Ishikawa (cell line): ENCODE results near the gene PAM.

Source experiments
- CEBPB ChIP-seq: IDR thresholded peaks from 2 replicates; pipeline ENCODE4 v1.6.1; 2012
- CREB1 ChIP-seq: IDR thresholded peaks from 2 replicates; pipeline ENCODE4 v1.6.1; 2012; ENCODE audit warnings: low read depth
- EGR1 ChIP-seq: IDR thresholded peaks from 2 replicates; pipeline ENCODE4 v1.6.1; 2012
- EP300 ChIP-seq: IDR thresholded peaks from 2 replicates; pipeline ENCODE4 v1.6.1; 2012; ENCODE audit warnings: borderline replicate concordance
- FOXM1 ChIP-seq: IDR thresholded peaks from 2 replicates; pipeline ENCODE4 v1.6.1; 2012; ENCODE audit warnings: low read depth, borderline replicate concordance
- MAX ChIP-seq: IDR thresholded peaks from 2 replicates; pipeline ENCODE4 v1.6.1; 2012
- NFIC ChIP-seq: IDR thresholded peaks from 2 replicates; pipeline ENCODE4 v1.6.1; 2012
- RAD21 ChIP-seq: IDR thresholded peaks from 2 replicates; pipeline ENCODE4 v1.6.1; 2012; ENCODE audit warnings: low read depth
- REST ChIP-seq: IDR thresholded peaks from 2 replicates; pipeline ENCODE4 v1.6.1; 2012; ENCODE audit warnings: low read depth, mild to moderate bottlenecking
- TAF1 ChIP-seq: IDR thresholded peaks from 2 replicates; pipeline ENCODE4 v1.6.1; 2012; ENCODE audit warnings: low read depth, mild to moderate bottlenecking
- TCF12 ChIP-seq: IDR thresholded peaks from 2 replicates; pipeline ENCODE4 v1.6.1; 2012; ENCODE audit warnings: low read depth
- TEAD4 ChIP-seq: IDR thresholded peaks from 2 replicates; pipeline ENCODE4 v1.6.1; 2012
- YY1 ChIP-seq: IDR thresholded peaks from 2 replicates; pipeline ENCODE4 v1.6.1; 2012; ENCODE audit warnings: low read depth
- ZBTB7A ChIP-seq: IDR thresholded peaks from 2 replicates; pipeline ENCODE4 v1.6.1; 2012; ENCODE audit warnings: low read depth
- TF ChIP-seq, protein P1 (sequence below): IDR thresholded peaks from 2 replicates; pipeline ENCODE4 v1.6.1; 2012

PAM gene

GRCh38 chr5:102754767-102755431 lies at the start of gene PAM:
TSS of gene PAM (plus strand) at chr5:102755305. CDS start at chr5:102866196, 110,891 bp downstream.
- peak; percentile 63; the same call in 1 of the 2 replicates for TF ChIP-seq MAX
- no peak; the same call in 1 of the 2 replicates for TF ChIP-seq EGR1
- TF ChIP-seq TCF12 = peak; percentile 50; the same call in 1 of the 2 replicates
- peak; percentile 60; the same call in 1 of the 2 replicates for TF ChIP-seq ZBTB7A
- TF ChIP-seq, protein P1, sequence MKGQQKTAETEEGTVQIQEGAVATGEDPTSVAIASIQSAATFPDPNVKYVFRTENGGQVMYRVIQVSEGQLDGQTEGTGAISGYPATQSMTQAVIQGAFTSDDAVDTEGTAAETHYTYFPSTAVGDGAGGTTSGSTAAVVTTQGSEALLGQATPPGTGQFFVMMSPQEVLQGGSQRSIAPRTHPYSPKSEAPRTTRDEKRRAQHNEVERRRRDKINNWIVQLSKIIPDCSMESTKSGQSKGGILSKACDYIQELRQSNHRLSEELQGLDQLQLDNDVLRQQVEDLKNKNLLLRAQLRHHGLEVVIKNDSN = peak; percentile 31; the same call in 1 of the 2 replicates
- no peak; the same call in none of the 2 replicates for TF ChIP-seq TAF1
- peak; percentile 19; the same call in 1 of the 2 replicates for TF ChIP-seq YY1

DNA sequence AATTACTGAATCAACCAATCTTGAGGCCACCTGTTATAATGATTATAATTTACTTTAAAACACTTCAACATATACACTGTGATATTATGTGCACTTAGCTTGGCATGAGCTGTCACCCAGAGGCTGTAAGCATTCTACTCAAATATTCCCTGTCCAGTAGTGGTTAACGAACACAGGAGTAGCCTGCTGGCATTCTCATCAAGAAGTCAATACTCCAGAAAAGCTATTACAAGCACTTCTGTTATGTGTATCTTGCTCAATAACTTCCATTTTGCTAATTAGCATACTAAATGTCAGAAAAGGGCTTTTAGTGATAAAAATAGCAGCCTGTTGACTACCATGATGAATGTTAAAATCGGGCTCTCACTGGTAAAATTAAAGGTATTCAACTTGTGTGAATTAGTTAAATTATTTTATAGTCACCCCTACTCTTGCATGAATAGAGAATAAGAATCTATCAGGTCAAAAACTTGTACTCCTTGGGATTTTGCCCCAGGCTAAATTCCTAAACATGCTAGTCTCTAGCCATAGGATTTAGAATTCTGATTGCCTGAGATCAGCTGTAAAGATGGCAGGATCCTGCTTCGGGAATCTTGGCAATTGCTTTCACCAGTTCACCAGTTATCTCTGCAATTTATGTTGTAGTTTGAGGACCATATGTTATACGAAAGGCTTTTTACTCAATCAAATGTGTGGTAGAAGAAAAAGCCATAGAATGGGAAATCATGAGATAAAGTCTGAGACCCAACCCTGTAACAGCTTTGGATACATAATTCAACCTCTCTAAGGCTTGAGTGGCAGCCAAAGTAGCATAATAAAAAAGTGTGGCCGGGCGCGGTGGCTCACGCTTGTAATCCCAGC lies 43.4 kb upstream of the PAM start:
- TF ChIP-seq EGR1 (no peak), YY1 (no peak), FOXM1 (no peak), TCF12 (no peak), TEAD4 (no peak), MAX (no peak), TAF1 (no peak), CREB1 (no peak), EP300 (no peak)
- TF ChIP-seq, protein P1 = no peak

GRCh38 chr5:102713278-102713677 lies 41.8 kb upstream of the PAM start:
- no peak for TF ChIP-seq EGR1

- no peak for TF ChIP-seq EP300
- peak; percentile 9; the same call in 1 of the 2 replicates for TF ChIP-seq CEBPB
Measured at GRCh38 chr5:102713682-102714231, 41.3 kb upstream of the PAM start.

DNA sequence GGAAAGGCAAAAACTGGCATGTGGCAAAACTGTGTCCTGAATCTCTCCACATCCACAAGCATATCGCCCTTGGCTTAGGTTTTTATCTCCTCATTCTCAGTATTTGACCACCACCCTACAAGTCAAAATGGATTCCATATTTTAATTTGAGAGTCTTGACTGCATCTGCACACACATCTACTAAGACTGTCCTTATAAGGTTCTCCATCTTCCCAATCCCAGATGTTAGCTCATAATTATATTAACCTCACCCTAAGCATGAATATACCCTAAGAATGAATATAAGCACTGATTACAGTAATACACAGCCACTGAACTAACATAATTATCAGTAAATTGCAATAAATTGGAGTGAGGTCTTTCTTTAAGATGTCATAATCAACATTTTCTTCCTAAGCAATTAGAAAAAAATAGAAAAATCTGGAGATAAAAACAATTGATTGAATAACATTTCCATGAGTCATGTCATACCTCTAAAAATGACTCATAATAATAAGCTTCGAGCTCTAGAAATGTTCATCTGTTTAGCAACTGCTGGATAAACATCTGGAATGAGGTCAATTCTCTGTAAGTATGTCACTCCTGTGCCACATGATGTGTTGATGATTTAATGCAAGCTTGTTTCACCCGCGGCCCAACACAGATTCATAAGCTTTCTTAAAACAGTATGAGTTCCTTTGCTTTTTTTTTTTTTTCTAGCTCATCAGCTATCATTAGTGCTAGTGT lies 39.9 kb upstream of the PAM start:
- TF ChIP-seq, protein P1 = 0 out of 2 replicates have a peak, but pooled peaks have one; percentile 6
- TF ChIP-seq ZBTB7A = no peak
- TF ChIP-seq TEAD4 = peak; percentile 38; the same call in 1 of the 2 replicates
- no peak for TF ChIP-seq REST
- no peak for TF ChIP-seq EGR1
- 0 out of 2 replicates have a peak, but pooled peaks have one; percentile 24 for TF ChIP-seq NFIC
- TF ChIP-seq CREB1 = no peak
- no peak for TF ChIP-seq TAF1
- TF ChIP-seq MAX = no peak
- no peak for TF ChIP-seq FOXM1
- no peak for TF ChIP-seq RAD21
- 0 out of 2 replicates have a peak, but pooled peaks have one; percentile 32 for TF ChIP-seq TCF12
- TF ChIP-seq CEBPB = 0 out of 2 replicates have a peak, but pooled peaks have one; percentile 21
- TF ChIP-seq EP300 = no peak; the same call in 1 of the 2 replicates
- no peak for TF ChIP-seq YY1

DNA sequence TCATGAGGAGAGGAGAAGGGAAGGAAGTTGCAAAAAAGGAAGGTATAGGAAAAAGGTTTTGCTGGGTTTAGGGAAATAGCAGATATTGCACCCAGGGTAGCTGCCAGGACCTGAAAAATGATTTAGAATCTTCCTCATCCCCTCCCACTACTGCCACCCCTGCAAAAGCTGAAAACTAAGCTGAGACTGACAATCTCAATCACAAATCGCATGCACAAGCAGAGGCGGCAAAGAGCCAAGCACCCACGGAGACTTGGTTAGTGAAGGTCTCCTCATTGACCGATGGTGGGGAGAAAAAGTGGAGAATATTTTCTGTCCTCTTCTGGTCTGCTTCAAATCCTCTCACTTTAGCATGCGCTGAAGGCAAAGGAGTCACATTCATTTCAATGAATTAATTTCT lies 39.1 kb upstream of the PAM start:
- TF ChIP-seq ZBTB7A = no peak
- TF ChIP-seq CREB1 = no peak
- no peak for TF ChIP-seq REST
- TF ChIP-seq RAD21 = no peak
- TF ChIP-seq EGR1 = no peak
- TF ChIP-seq EP300 = no peak
- TF ChIP-seq MAX = no peak
- TF ChIP-seq TEAD4 = no peak
- TF ChIP-seq, protein P1 = no peak
- no peak for TF ChIP-seq TCF12
